Retinal pigment epithelial cell (primary cell): Measurements from ENCODE around the gene LGALS3BP.

ENCODE experiments used
- DNase-seq: peaks from one replicate; pipeline ENCODE4 v3.0.0-alpha.2; 2010; ENCODE audit warnings: low read depth
- H3K4me3 ChIP-seq: 2 replicates; pipeline ENCODE4 v1.5.1; 2011; ENCODE audit warnings: mild to moderate bottlenecking, low read length, control low read depth, moderate library complexity
- TF ChIP-seq, protein P1 (sequence below): conservative IDR thresholded peaks from 2 replicates; pipeline ENCODE4 v1.5.1; 2011; ENCODE audit warnings: low read depth, low read length, control low read depth, inconsistent platforms

Gene LGALS3BP

DNA sequence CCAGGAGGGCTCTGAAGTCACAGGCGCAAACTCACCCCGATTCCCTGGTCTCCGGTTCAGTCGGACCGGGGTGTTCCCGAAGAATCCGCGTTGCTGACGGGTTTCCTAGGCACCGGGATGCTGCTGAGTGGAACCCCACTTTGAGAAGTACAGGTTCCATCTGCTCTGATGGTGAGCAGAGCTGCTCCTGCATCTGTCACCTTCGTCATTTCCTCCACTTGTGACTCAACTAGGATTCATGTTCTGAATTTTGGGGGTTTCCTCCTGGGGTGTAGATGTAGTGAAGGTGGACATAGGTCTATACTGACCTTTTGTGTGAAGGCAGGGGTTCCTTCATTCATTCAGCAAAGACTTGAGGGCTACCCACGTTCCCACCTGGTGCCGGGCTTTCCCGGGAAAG lies 25.0 kb downstream of the LGALS3BP start:
- TF ChIP-seq, protein P1, sequence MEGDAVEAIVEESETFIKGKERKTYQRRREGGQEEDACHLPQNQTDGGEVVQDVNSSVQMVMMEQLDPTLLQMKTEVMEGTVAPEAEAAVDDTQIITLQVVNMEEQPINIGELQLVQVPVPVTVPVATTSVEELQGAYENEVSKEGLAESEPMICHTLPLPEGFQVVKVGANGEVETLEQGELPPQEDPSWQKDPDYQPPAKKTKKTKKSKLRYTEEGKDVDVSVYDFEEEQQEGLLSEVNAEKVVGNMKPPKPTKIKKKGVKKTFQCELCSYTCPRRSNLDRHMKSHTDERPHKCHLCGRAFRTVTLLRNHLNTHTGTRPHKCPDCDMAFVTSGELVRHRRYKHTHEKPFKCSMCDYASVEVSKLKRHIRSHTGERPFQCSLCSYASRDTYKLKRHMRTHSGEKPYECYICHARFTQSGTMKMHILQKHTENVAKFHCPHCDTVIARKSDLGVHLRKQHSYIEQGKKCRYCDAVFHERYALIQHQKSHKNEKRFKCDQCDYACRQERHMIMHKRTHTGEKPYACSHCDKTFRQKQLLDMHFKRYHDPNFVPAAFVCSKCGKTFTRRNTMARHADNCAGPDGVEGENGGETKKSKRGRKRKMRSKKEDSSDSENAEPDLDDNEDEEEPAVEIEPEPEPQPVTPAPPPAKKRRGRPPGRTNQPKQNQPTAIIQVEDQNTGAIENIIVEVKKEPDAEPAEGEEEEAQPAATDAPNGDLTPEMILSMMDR, result no peak
- DNase-seq, result no peak
- H3K4me3 ChIP-seq, result no peak overlapping the region

DNA sequence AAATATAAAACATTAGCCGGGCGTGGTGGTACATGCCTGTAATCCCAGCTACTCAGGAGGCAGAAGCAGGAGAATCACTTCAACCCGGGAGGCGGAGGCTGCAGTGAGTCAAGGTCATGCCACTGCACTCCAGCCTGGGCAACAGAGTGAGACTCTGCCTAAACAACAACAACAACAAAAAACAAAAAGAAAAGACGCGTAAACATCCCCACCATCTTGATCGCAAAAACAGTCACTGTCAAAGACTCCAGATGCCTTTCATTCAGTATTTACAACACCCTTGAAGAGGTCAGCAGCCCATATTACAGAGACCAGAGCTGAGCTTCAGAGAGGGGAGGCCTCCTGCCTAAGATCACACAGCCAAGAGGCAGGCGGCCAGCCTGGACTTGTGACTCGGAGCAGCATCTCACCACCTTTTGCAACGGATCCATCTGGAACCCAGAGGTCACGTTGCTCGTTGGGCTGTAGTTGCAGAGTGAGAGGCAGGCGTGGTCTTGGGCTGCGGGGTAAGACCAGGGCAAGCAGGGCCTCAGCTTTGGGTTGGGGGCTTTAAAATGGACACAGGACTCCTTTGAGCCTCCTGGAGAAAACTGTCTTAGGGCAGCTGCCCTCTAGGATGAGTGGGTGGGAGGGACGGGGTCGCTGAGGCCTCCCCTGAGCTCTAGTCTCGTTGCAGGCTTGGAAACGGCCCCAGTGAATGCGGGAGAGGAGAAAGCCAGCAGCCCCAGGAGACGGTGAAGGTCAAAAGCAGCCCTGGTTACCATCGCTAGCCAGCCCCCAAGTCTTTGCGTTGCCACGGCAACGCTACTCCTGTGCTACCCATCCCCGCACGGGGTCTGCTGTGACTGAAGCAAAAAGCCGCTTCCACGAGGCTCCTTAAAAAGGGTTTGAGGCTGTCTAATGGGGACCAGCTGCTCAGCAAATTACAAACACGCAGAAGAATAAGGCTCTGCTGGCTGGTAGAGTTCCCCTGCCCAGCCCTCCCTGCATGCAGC lies 26.1 kb downstream of the LGALS3BP start:
- H3K4me3 ChIP-seq, result no peak overlapping the region
- DNase-seq, result no peak
- TF ChIP-seq, protein P1, result no peak

DNA sequence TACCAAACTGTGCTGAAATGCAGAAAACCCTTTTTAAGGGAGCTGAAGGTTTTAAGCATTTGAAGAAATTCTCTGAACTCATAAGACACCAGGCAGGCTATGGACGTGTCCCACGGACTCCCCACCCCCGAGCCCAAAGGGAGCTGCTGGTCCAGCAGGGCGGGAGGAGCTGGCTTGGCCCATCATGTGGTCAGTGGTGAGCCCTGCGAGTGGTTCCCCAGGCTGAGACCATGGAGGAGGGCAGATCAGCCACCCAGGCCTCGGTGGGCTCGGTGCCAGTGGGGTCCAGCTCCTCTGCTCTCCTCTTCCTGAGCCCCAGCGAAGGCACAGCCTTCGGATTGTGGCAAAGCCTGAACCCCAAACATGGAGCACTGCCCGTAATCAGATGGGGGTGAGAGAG lies 27.0 kb downstream of the LGALS3BP start:
- TF ChIP-seq, protein P1, result no peak
- no peak for DNase-seq
- no peak overlapping the region for H3K4me3 ChIP-seq

DNA sequence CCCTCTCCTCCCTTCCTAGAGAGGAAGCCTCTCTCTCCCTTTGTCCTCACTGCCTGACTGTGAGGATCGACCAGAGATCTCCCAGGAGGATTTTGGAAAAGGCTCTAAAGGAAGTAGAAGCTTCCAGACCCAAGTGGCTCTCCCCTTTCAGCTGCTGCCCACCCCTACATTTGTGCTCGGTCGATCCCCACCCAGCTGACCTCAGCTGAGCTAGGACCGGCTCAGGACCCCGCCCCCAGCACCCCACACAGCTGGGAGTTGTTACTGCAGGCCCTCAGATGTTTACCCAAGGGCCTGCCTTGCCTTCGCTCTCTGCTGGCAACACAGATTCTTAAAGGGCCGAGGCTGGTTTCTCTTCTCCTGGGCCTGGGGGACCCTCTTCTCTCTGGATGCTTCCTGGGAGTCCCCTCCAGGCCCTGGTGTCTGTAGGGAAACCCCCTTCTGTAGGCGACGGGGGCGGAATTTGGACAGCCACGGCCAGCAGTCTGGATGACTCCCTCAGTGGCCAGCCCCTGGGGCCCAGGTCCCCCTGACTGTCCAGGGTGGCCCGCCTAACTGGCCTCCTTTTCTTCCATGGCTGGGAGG lies 27.7 kb downstream of the LGALS3BP start:
- TF ChIP-seq, protein P1, result no peak
- H3K4me3 ChIP-seq, result no peak overlapping the region
- no peak for DNase-seq

DNA sequence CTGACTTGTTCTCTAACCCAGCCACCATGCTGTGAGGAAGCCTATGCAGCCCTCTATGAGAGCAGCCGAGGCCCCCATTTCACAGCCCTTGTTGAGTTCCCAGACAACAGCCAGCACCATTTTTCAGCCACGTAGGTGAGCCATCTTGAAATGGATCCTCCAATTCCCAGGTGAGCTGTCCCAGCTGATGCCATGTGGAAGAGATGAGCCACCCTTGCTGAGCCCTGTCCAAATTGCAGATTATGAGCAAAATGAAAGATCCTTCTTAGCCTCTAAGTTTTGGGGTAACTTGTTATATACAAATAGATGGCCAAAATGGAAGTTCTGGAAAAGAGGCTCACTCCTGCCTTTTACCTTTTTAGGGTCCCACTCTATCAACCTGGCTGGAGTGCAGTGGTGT lies 28.9 kb downstream of the LGALS3BP start:
- TF ChIP-seq, protein P1, result no peak
- H3K4me3 ChIP-seq, result no peak overlapping the region
- DNase-seq, result no peak

DNA sequence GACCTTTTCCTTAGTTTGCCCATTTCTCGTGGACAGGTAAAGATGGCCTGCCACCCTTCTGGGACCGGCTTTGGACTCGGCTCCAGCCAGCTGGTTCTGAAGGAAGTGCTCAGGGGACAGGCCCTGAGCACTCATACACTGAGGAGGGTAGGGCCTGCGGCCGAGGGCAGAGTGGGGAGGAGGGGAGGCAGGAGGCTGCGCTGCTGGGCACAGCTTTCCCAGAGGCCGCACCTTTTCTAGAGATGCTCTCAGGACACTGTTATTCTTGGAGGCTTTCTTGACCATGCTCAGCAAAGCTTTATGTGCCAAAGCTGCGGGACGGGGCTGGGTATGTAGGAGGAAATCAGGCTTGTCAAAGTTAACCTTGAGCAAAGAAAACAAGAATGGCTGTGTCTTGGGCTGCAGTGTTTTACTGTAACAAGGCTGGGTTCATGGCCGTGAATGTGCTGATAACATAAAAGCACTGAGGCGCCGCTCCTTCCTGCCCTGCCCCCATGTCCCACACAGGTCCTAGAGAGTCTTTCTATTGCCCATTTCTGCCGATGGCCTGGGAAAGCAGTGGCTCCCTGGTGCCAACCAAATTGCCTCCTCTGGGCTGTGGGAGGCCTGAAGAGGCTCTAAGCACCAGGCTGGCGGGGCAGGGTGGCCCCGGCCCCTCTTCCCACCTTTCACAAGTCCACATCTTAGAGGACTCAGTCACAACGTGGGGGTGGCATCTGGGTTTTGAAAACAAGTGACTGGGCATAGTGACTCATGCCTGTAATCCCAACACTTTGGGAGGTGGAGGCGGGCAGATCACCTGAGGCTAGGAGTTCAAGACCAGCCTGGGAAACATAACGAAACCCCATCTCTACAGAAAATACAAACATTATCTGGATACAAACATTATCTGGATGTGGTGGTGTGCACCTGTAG lies 32.2 kb downstream of the LGALS3BP start:
- TF ChIP-seq, protein P1, result no peak
- DNase-seq, result no peak
- H3K4me3 ChIP-seq, result no peak overlapping the region
